Stomach (tissue), 9 donors: ENCODE data around the gene BSG. TPM values are rescaled to one million over a fixed set of nuclear protein-coding genes. Genes with fewer than 3 reads are reported as not detected.

ENCODE experiments used
- DNase-seq, 2 donors: peaks; one replicate each; pipeline versions ENCODE4 v3.0.0 to v3.0.0-alpha.2; 2013 to 2019
- H3K27ac ChIP-seq, 5 donors: fragments of 200-600 bp in 4 of 5; sonication (generic) in 4 of 5; one replicate each; pipeline ENCODE4 v1.5.1; 2013 to 2019; ENCODE audit warnings: mild to moderate bottlenecking in 1 of 5, moderate library complexity in 1 of 5
- H3K27me3 ChIP-seq, 3 donors: fragments of 200-600 bp; sonication (generic); one replicate each; pipeline ENCODE4 v1.5.1; 2017 to 2019; ENCODE audit warnings: mixed run types in 1 of 3
- H3K36me3 ChIP-seq, 4 donors: fragments of 200-600 bp; sonication (generic); 1 replicate in 3 of 4; 2 replicates in 1 of 4; pipeline ENCODE4 v1.5.1; 2016 to 2019
- H3K4me1 ChIP-seq, 4 donors: fragments of 200-600 bp; sonication (generic); one replicate each; pipeline ENCODE4 v1.5.1; 2016 to 2019
- H3K4me3 ChIP-seq, 4 donors: fragments of 200-600 bp; sonication (generic) in 3 of 4; one replicate each; pipeline ENCODE4 v1.5.1; 2016 to 2019; ENCODE audit warnings: mild to moderate bottlenecking in 1 of 4
- H3K9me3 ChIP-seq, 4 donors: fragments of 200-600 bp; sonication (generic); one replicate each; pipeline ENCODE4 v1.5.1; 2016 to 2019
- CTCF ChIP-seq, 7 experiments: fragments of 450-650 bp in 4 of 7; fragments of 200-600 bp in 3 of 7; sonication (generic) in 3 of 7; IDR thresholded peaks; one replicate each; pipeline ENCODE4 v1.5.1; 2016 to 2019; ENCODE audit warnings: antibody characterized with exemption in 7 of 7, control low read depth in 2 of 7, mild to moderate bottlenecking in 1 of 7
- EP300 ChIP-seq: sonication (generic); formaldehyde crosslinking; IDR thresholded peaks from one replicate; pipeline ENCODE4 v1.6.1; 2017; ENCODE audit warnings: antibody characterized with exemption
- POLR2A ChIP-seq, 4 donors: fragments of 450-650 bp; IDR thresholded peaks; one replicate each; pipeline ENCODE4 v1.6.1; 2016; ENCODE audit warnings: antibody characterized with exemption in 4 of 4, control low read depth in 2 of 4, mild to moderate bottlenecking in 1 of 4, moderate library complexity in 1 of 4
- POLR2AphosphoS5 ChIP-seq, 3 donors: sonication (generic); formaldehyde crosslinking; IDR thresholded peaks; one replicate each; pipeline ENCODE4 v1.6.1; 2016; ENCODE audit warnings: antibody characterized with exemption in 3 of 3
- WGBS, 5 donors: extraction: QIAGEN DNeasy Blood & Tissue Kit in 3 of 5; methylation state at CpG; one replicate each; pipeline versions ENCODE4 v1.1.5 to v1.1.7; 2013 to 2018; 5-methylcytosine and 5-hydroxymethylcytosine counted together
- intact Hi-C: fragments of 100-400 bp; cut with DNase I; formaldehyde crosslinking; loops from one replicate; pipeline ENCODE4 v1.15.1; 2023; ENCODE audit warnings: low total_unique reads
- polyA plus RNA-seq, 3 donors: library from polyadenylated mRNA; stranded (reverse); fragments of 200-250 nt; gene quantifications; one replicate each; pipeline ENCODE4 v1.2.3, GENCODE V29; 2013
- total RNA-seq, 5 donors: library from RNA; depleted of rRNA; stranded (reverse); fragments of >200 nt; gene quantifications; one replicate each; pipeline versions ENCODE4 v1.1.0 to v1.2.3, GENCODE V29; 2014 to 2016
- donor health status: healthy with polysubstance abuse.
- donor health status: Bipolar disorder and iron deficiency.
- donor health status: healthy.

Gene BSG
- total and polyA plus RNA-seq, 8 donors: 184 to 1,029 (median 331) TPM

DNA sequence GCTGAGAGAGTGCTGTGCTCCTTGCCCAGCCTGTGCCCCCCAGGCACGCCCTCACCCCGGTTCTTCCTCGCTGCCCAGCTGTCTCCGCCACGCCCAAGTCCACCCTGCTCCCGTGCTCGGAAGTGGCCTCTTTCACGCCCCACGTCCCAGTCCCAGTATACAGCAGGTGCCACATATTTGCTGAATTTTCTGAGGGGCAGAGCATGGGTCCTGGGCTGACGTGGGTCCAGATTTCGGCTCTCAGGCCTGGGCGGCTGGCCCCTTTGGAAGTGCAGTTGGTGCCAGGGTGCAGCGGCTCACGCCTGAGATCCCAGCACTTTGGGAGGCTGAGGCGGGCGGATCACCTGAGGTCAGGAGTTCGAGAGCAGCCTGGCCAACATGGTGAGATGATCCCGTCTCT, 20.7 kb downstream of the BSG start:
- DNase-seq: no peak
- 72 to 88% (median 82%) methylated on average over 16 to 18 of the region's 18 CpGs for WGBS, 5 donors
- H3K4me3 ChIP-seq: no peak overlapping the region
- H3K27ac ChIP-seq: no peak overlapping the region
- H3K27me3 ChIP-seq: peaks cover 32 to 87% (median 43%) of the 10 kb centered on the region in 3 donors
- H3K9me3 ChIP-seq: no peaks in the 10 kb centered on the region
- H3K36me3 ChIP-seq: no peaks in the 10 kb centered on the region
- peaks cover 10 to 31% (median 27%) of the 10 kb centered on the region in 4 donors for H3K4me1 ChIP-seq
- no peak for TF ChIP-seq POLR2A (IDR thresholded peaks at IDR 0.05)
- no peak for TF ChIP-seq POLR2AphosphoS5 (IDR thresholded peaks at IDR 0.05)
- no peak for TF ChIP-seq CTCF (IDR thresholded peaks at IDR 0.05)
- TF ChIP-seq EP300: no peak
- intact Hi-C loops: no loop called here

GRCh38 chr19:593505-593904, 21.1 kb downstream of the BSG start:
- 56 to 68% (median 61%) methylated on average over 9 of the region's 9 CpGs for WGBS, 5 donors
- Histone ChIP-seq H3K9me3 (no peaks in the 10 kb centered on the region), H3K4me1 (peaks cover 6 to 27% (median 22%) of the 10 kb centered on the region in 4 donors), H3K27ac (no peak overlapping the region), H3K36me3 (no peaks in the 10 kb centered on the region), H3K4me3 (no peak overlapping the region), H3K27me3 (peaks cover 27 to 82% (median 39%) of the 10 kb centered on the region in 3 donors)
- DNase-seq: no peak
- TF ChIP-seq CTCF (IDR thresholded peaks at IDR 0.05): no peak
- TF ChIP-seq POLR2A (IDR thresholded peaks at IDR 0.05): no peak
- TF ChIP-seq POLR2AphosphoS5 (IDR thresholded peaks at IDR 0.05): no peak
- no peak for TF ChIP-seq EP300
- intact Hi-C loops: no loop called here

GRCh38 chr19:594265-594870, 22.0 kb downstream of the BSG start:
- no peak for DNase-seq
- no peak overlapping the region for H3K27ac ChIP-seq
- intact Hi-C loops: no loop called here
- 63 to 73% (median 69%) methylated on average over 15 to 24 of the region's 24 CpGs for WGBS, 5 donors
- H3K9me3 ChIP-seq: no peaks in the 10 kb centered on the region
- H3K36me3 ChIP-seq: no peaks in the 10 kb centered on the region
- TF ChIP-seq POLR2A (IDR thresholded peaks at IDR 0.05) (no peak), POLR2AphosphoS5 (IDR thresholded peaks at IDR 0.05) (no peak), EP300 (no peak), CTCF (IDR thresholded peaks at IDR 0.05) (no peak)
- H3K4me3 ChIP-seq: no peak overlapping the region
- H3K4me1 ChIP-seq: peaks cover 5 to 18% (median 14%) of the 10 kb centered on the region in 4 donors
- H3K27me3 ChIP-seq: peaks cover 20 to 74% (median 30%) of the 10 kb centered on the region in 3 donors

DNA sequence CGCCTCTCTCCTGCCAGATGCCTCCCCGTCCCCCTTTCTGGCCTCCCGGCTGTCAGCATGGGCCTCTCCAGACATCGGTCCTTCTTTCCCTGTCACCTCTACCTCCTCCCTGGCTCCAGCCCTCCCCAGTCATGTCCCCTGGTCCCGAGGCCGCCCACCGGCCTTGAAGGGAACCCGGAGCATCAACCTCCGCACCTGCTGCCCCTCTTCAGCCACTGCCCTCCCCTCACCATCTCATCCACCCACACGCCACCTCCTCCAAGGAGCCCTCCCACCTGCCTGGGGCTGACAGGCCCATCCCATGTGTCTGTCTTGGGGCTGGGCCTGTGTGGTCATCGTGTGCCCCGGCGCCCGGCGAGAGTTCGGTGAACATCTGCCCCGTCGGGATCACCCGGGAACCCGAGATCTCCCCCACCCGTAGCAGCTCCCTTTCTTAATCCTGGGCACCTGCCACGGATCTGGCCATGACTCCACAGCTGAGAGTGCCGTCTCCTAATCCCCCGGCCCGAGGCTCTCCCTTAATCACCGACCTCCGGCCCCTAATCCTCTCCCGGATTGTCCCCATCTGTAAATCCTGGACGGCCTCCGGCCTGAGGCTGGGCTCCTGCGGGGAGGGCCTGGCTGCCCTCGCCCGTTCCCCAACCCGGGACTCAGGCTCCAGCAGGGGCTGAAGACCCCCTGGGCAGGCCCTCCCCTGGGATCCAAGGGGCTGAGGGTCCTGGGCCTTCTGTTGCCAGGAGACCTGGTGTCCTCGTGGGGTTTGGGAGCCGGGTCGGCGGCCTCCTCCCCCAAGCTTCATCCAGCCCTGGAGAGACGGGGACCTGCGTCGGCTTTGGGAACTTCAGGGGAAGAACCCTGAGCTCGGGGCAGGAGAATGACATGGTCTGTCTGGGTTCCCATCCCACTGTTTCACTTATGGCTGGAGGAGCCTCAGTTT, 23.2 kb downstream of the BSG start:
- intact Hi-C loops: no loop called here

More for the DNA sequence above, 23.2 kb downstream of the BSG start:
- Histone ChIP-seq H3K27ac (no peak overlapping the region), H3K36me3 (no peaks in the 10 kb centered on the region), H3K4me1 (peaks cover 1 to 12% (median 8%) of the 10 kb centered on the region in 4 donors), H3K4me3 (no peak overlapping the region), H3K9me3 (no peaks in the 10 kb centered on the region), H3K27me3 (peaks cover 16 to 67% (median 25%) of the 10 kb centered on the region in 3 donors)
- no peak for DNase-seq
- 63 to 81% (median 74%) methylated on average over 31 to 42 of the region's 42 CpGs for WGBS, 5 donors
- TF ChIP-seq POLR2AphosphoS5 (IDR thresholded peaks at IDR 0.05): no peak
- TF ChIP-seq CTCF (IDR thresholded peaks at IDR 0.05): no peak
- TF ChIP-seq POLR2A (IDR thresholded peaks at IDR 0.05): no peak
- TF ChIP-seq EP300: no peak
